T-helper 2 cell (primary cell): Measurements from ENCODE around the gene NDUFAB1.
"Not testable (repeated sequence)": the region's sequence is repeated elsewhere in the genome, so short reads cannot be mapped to it uniquely, and the experiment has no call there.

Source experiments
- DNase-seq, 5 experiments: peaks; one replicate each; pipeline versions ENCODE4 v3.0.0 to v3.0.0-alpha.2; 2012 to 2022

NDUFAB1 gene

GRCh38 chr16:23554536-23554935 lies 41.6 kb downstream of the NDUFAB1 start:
- DNase-seq, result no peak

DNA sequence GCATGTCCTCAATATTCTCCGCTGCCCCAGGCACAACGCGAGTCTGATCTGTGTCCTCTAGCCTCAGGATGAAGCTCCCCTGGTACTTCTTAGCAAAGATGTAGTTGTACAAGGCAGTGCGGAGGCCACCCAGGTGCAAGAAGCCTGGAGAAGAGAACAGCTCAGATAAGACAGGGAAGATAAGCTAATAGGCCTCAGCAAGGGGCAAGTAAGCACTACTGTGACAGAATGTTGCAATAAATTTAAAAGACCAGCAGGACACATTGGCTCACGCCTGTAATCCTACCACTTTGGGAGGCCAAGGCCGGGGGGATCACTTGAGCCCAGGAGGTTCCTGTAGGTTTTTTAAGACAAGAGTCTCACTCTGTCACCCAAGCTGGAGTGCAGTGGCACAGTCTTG lies 44.0 kb downstream of the NDUFAB1 start:
- no peak for DNase-seq

DNA sequence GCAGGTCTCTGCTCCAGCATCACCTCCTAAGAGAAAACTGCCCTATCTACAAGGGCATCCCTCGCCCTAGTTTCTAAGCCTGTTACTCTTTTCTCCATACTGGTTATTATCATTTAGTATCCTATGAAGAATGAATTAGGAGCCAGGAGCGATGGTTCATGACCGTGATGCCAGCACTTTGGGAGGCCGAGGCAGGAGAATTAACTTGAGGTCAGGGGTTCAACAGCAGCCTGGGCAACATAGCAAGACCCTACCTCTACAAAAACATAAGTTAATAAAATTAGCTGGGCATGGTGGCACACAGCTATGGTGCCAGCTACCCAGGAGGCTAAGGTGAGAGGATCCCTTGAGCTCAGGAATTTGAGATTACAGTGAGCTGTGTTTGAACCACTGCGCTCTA lies 46.2 kb downstream of the NDUFAB1 start:
- no peak for DNase-seq

GRCh38 chr16:23544436-23544835 lies 51.7 kb downstream of the NDUFAB1 start:
- no peak for DNase-seq

- DNase-seq, result not testable (repeated sequence)
Observed at GRCh38 chr16:23540817-23541178, 55.3 kb downstream of the NDUFAB1 start.

DNA sequence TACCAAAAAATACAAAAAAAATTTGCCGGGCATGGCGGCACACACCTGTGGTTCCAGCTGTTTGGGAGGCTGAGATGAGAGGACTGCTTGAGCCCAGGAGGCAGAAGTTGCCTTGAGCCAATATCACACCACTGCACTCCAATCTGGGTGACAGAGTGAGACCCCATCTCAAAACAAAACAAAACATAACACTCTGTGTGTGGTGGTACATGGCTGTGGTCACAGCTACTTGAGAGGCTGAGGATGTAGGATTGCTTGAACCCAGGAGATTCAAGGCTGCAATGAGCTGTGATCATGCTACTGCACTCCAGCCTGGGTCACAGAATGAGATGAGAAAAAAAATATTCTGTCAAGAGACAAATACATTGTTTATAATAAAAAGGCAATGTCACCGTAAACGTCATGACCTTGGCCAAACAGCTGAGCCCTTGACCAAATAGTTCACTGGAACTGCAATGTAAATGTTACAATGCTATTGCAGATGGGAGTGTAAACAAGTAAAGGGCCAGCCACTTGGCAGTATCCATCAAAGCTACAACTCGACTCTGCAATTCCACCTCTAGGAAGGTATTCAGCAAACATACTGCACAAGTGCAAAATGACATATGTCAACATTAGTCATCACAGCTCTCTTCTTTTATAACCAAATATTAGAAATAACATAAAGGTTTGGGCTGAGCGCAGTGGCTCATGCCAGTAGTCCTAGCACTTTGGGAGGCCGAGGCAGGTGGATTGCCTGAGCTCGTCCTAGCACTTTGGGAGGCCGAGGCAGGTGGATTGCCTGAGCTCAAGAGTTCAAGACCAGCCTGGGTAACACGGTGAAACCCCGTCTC lies 55.9 kb downstream of the NDUFAB1 start:
- no peak for DNase-seq

GRCh38 chr16:23538919-23539278 lies 57.2 kb downstream of the NDUFAB1 start:
- no peak for DNase-seq

DNA sequence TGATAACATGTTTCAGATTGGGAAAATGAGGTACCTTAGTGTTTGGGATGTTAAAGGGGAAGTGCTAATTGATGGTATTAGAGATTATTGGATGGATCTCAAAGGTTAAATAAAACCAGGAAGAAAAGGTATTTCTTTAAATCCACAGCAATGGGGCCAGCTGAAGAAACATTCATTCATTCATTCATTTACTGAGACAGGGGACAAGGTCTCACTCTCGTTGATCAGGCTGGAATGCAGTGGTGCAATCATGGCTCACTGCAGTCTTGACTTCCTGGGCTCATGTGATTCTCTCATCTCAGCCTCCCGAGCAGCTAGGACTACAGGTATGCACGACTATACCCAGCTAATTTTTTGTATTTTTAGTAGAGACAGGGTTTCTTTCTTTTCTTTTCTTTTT lies 58.7 kb downstream of the NDUFAB1 start:
- DNase-seq, result no peak

DNA sequence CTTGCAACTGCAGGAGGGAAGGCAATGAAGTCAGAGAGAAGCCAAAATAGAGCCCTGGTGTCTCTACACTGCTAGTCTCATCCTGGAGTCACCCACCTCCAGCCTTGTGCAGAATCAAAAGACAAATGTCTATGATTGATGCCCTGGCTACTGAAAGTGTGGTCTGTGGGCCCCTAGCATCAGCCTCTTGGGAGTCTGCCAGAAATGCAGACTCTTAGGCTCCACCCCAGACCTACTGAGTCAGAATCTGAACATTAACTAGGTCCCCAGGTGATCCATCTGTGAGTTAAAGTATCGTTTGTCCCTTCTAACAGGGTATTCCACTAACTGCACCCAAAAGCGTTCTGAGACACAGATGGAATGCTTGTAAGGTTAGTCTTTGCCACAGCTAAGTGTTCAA lies 60.2 kb downstream of the NDUFAB1 start:
- no peak for DNase-seq

GRCh38 chr16:23534868-23535860 lies 61.0 kb downstream of the NDUFAB1 start:
- DNase-seq, result no peak

GRCh38 chr16:23532448-23532847 lies 63.7 kb downstream of the NDUFAB1 start:
- DNase-seq, result no peak
